ENCODE results near the gene ISCA2. TPM values are rescaled to one million over a fixed set of nuclear protein-coding genes. Genes with fewer than 3 reads are reported as not detected.

ISCA2 gene
- polyA plus RNA-seq, 6 donors from 2014 or later = 63.9 to 84.9 (median 77.1) TPM

- ATAC-seq (ENCODE audit: low read depth in 2 of 2) (no peak), DNase-seq (no peak)
- peaks cover 0 to 11% (median 2%) of the 10 kb centered on the region in 3 donors for H3K27me3 Mint-ChIP-seq
- no peak overlapping the region for H3K27ac Mint-ChIP-seq
- H3K9me3 Mint-ChIP-seq = no peaks in the 10 kb centered on the region
- H3K4me3 Mint-ChIP-seq = no peak overlapping the region
- peaks cover 10 to 19% (median 11%) of the 10 kb centered on the region in 3 donors for H3K4me1 Mint-ChIP-seq
- no peaks in the 10 kb centered on the region for H3K36me3 Mint-ChIP-seq
These were observed 24.2 kb downstream of the ISCA2 start for GRCh38 chr14:74517731-74518130.

DNA sequence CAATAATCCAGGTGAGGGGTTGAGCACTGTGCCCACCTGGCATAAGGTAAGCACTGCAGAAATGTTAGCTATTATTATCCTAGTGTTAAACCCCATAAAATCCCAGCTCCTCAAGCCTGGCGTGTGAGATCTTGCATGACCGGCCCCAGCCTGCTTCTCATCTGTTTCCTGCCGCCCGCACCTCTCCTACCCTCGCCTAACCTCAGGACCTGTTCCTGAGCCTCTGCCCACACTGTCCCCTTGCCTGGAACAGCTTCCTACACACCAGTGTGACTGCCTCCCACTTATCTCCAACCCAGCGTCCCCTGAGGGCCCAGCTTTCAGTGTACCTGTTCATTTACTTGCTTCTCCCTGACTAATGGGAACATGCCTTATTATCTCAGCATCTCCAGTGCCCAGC is 24.7 kb downstream of the ISCA2 start:
- Mint-ChIP-seq H3K9me3 (no peaks in the 10 kb centered on the region), H3K27me3 (peaks cover 0 to 8% (median 3%) of the 10 kb centered on the region in 3 donors), H3K27ac (peak overlapping the region in 2 of 6 donors; percentile 5 to 26), H3K36me3 (no peaks in the 10 kb centered on the region), H3K4me3 (no peak overlapping the region), H3K4me1 (peaks cover 9 to 18% (median 11%) of the 10 kb centered on the region in 3 donors)
- no peak for DNase-seq
- no peak for ATAC-seq (ENCODE audit: low read depth in 2 of 2)

DNA sequence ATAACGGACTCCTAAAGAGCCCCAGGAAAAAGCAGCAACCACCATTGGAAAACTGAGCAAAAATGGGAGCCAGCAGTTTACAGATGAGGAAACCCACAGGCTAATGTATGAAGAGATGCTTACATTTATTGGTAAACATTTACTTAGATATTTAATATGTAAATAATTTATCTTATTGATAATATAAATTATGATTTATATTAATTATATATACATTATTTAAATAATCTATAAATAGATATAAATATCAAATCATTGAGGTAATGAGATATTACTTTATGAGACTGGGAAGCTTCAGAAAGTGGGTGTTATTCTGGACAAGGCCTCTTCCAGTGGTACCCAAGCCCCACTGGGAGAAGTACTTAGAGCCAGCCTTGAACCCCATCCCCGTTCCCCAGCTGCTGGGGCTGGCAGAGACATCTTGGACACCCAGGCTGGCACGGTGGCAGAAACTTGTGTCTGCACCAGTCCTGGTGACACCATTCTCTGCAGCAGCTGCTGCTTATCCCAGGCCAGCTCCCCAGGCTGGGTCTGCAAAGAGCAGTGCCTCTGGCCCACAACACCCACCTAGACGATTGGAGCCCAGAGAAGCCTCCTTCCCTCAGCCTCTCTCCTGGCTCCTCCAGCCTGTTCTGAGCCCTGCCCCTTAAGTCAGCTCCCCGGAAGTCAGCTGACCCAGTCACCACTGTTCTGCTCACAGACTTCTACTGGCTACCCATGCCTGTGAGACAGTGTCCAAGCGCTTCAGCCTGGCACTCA is 25.9 kb downstream of the ISCA2 start:
- DNase-seq (no peak), ATAC-seq (ENCODE audit: low read depth in 2 of 2) (no peak)
- Mint-ChIP-seq H3K4me3 (no peak overlapping the region), H3K27ac (peak overlapping the region in 1 of 6 donors; percentile 44), H3K9me3 (no peaks in the 10 kb centered on the region), H3K27me3 (peaks cover 0 to 8% (median 8%) of the 10 kb centered on the region in 3 donors), H3K36me3 (no peaks in the 10 kb centered on the region), H3K4me1 (peaks cover 4 to 10% (median 7%) of the 10 kb centered on the region in 3 donors)

- Mint-ChIP-seq H3K4me1 (peaks cover 13 to 18% (median 17%) of the 10 kb centered on the region in 3 donors), H3K27ac (no peak overlapping the region), H3K4me3 (no peak overlapping the region), H3K9me3 (no peaks in the 10 kb centered on the region), H3K36me3 (no peaks in the 10 kb centered on the region), H3K27me3 (peaks cover 0 to 8% (median 8%) of the 10 kb centered on the region in 3 donors)
- DNase-seq = no peak
- no peak for ATAC-seq (ENCODE audit: low read depth in 2 of 2)
These were observed 28.2 kb downstream of the ISCA2 start for GRCh38 chr14:74521756-74522155.

DNA sequence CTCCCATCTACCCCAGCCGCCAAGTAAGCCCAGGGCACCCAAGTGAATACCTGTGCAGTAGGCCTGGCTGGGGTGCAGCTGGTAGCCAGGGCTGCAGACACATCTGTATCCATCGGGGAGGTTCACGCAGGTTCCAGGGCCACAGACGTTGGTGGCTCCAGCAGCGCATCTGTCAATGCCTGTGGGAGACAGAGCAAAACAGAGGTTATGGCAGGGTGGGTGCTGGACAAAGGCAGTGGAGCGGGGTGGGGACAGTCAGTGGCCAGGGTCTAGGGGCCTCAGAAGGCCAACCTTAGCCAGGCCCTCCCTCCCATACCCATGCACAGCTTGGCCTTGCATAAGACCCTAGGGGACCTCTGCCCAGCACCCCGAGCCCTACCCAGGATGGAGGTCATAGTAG is 29.2 kb downstream of the ISCA2 start:
- no peaks in the 10 kb centered on the region for H3K9me3 Mint-ChIP-seq
- DNase-seq = no peak
- no peaks in the 10 kb centered on the region for H3K36me3 Mint-ChIP-seq
- H3K4me3 Mint-ChIP-seq = no peak overlapping the region
- no peak for ATAC-seq (ENCODE audit: low read depth in 2 of 2)
- peaks cover 13 to 18% (median 17%) of the 10 kb centered on the region in 3 donors for H3K4me1 Mint-ChIP-seq
- H3K27me3 Mint-ChIP-seq = peaks cover 0 to 8% (median 8%) of the 10 kb centered on the region in 3 donors
- H3K27ac Mint-ChIP-seq = no peak overlapping the region

DNA sequence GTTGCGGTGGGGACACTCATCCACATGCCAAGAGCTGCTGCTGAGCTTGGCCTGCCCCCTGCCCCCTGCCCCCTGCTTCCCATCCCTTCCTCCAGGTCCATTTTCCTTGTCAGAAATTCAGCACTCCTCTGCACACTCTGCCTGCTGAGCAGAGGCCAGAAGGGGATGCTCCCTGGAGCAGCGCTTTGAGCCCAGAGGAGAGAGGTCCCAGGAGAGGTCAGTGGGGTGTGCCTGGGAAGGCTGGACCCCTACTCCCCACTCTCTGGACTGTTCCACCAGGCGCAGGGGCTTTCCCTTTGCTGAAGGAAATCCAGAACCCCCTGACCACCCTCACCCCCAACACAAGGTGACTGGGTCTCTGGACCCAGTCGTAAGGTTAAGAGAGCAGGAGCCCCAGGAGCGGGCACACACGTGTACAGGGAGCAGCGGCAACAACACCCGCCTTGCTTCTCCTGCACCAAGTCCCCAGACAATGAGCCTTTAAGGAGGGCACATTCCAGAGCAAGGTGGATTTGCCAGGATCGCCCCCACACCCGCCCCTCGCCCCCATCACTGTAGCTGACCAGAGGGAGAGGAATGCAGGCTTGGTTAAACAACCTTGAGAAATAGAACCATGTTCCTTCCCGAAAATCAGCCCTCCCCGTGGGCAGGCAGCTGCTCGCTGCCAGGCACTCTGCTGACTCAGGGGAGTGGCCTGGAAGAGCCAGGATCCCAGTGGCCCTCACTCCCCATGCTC is 30.7 kb downstream of the ISCA2 start:
- Mint-ChIP-seq H3K27me3 (peaks cover 0 to 8% (median 0%) of the 10 kb centered on the region in 3 donors), H3K4me3 (no peak overlapping the region), H3K27ac (no peak overlapping the region), H3K9me3 (no peaks in the 10 kb centered on the region), H3K36me3 (no peaks in the 10 kb centered on the region), H3K4me1 (peaks cover 10 to 18% (median 17%) of the 10 kb centered on the region in 3 donors)
- DNase-seq (no peak), ATAC-seq (ENCODE audit: low read depth in 2 of 2) (no peak)

DNA sequence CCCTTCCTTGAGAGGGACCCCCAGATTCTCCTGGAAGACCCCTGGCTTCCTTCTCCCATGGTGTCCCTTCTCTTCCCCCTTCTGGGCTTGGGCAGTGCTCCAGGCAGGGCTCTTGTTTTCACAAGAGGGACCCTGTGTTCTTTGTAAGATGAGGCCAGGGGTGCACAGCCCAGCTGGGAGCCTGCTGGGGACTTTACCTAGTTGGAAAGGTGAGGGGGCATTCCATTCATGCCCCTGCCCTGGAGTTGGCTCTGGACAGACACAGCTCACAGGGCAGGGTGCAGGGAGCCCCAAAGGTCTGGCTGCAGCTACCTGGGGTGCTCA is 31.2 kb downstream of the ISCA2 start:
- Mint-ChIP-seq H3K27ac (no peak overlapping the region), H3K4me3 (no peak overlapping the region), H3K27me3 (peaks cover 0 to 8% (median 0%) of the 10 kb centered on the region in 3 donors), H3K4me1 (peaks cover 10 to 18% (median 17%) of the 10 kb centered on the region in 3 donors), H3K36me3 (no peaks in the 10 kb centered on the region), H3K9me3 (no peaks in the 10 kb centered on the region)
- ATAC-seq (ENCODE audit: low read depth in 2 of 2) (no peak), DNase-seq (no peak)

DNA sequence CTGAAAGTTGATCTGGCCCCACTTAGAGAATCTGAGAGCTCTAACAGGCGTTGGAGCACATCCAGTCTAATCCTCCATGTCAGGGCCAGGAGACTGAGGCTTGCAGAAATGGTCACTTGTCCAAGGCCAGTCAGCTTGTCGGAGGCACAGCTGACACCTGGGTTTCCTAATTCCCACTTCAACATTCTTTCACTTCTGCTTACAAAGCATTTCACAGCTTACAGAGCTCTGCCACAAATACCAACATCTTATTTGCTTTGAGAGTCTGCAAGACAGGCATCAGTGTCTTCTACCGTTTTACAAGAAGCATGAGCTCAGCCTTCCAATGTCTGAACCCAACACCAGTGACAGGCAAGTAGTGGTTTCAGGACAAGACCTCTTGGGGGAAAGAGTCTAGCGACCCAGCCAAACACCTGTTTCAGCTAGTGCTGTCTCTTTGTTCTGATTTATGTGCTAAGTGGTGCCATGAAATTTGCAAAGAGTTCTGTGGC is 31.8 kb downstream of the ISCA2 start:
- H3K27me3 Mint-ChIP-seq = peaks cover 0 to 8% (median 0%) of the 10 kb centered on the region in 3 donors
- peaks cover 10 to 18% (median 17%) of the 10 kb centered on the region in 3 donors for H3K4me1 Mint-ChIP-seq
- DNase-seq (no peak), ATAC-seq (ENCODE audit: low read depth in 2 of 2) (no peak)
- H3K27ac Mint-ChIP-seq = peak overlapping the region in 3 of 6 donors; percentile 15 to 77 (median 67)
- H3K9me3 Mint-ChIP-seq = no peaks in the 10 kb centered on the region
- no peak overlapping the region for H3K4me3 Mint-ChIP-seq
- no peaks in the 10 kb centered on the region for H3K36me3 Mint-ChIP-seq

GRCh38 chr14:74526854-74527585 is 33.5 kb downstream of the ISCA2 start:
- no peak for ATAC-seq (ENCODE audit: low read depth in 2 of 2)
- no peaks in the 10 kb centered on the region for H3K9me3 Mint-ChIP-seq
- H3K4me3 Mint-ChIP-seq = no peak overlapping the region
- peaks cover 10 to 18% (median 17%) of the 10 kb centered on the region in 3 donors for H3K4me1 Mint-ChIP-seq
- no peak overlapping the region for H3K27ac Mint-ChIP-seq
- peaks cover 0 to 8% (median 0%) of the 10 kb centered on the region in 3 donors for H3K27me3 Mint-ChIP-seq
- no peak for DNase-seq
- H3K36me3 Mint-ChIP-seq = no peaks in the 10 kb centered on the region

DNA sequence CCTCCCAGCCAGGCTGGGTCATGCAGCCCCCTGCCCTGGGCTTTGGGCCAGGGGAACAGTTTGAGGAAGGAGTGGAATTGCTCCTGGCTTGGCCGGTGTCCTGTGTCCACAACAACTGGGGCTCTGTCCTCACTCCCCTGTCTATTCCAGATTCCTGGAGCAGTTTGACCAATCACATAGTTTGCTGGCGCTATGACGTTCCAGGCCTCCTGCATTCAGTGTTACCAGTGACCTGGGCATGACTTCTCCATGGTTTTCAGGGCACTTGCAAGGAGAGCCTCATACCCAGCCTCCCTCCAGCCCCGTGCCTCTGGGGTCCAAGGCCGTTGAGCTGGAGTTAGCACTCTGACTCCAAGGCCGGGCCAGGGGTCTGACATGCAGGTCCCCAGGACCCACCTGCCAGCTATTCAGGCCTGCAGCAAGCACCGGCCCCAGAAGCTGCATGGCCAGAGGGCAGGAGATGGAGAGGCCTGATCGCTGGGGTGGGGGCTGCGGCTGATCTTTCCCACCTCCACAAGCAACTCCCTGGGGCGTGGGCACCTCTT is 34.2 kb downstream of the ISCA2 start:
- Mint-ChIP-seq H3K4me3 (no peak overlapping the region), H3K4me1 (peaks cover 10 to 18% (median 17%) of the 10 kb centered on the region in 3 donors), H3K36me3 (no peaks in the 10 kb centered on the region), H3K9me3 (no peaks in the 10 kb centered on the region), H3K27ac (no peak overlapping the region), H3K27me3 (peaks cover 0 to 8% (median 0%) of the 10 kb centered on the region in 3 donors)
- DNase-seq (no peak), ATAC-seq (ENCODE audit: low read depth in 2 of 2) (no peak)

GRCh38 chr14:74528406-74528805 is 34.8 kb downstream of the ISCA2 start:
- Mint-ChIP-seq H3K27me3 (peaks cover 0 to 3% (median 0%) of the 10 kb centered on the region in 3 donors), H3K27ac (no peak overlapping the region), H3K9me3 (no peaks in the 10 kb centered on the region), H3K4me1 (peaks cover 15 to 22% (median 22%) of the 10 kb centered on the region in 3 donors), H3K36me3 (no peaks in the 10 kb centered on the region), H3K4me3 (no peak overlapping the region)
- ATAC-seq (ENCODE audit: low read depth in 2 of 2) = no peak
- DNase-seq = no peak

- H3K27me3 Mint-ChIP-seq = no peaks in the 10 kb centered on the region
- H3K4me3 Mint-ChIP-seq = no peak overlapping the region
- H3K9me3 Mint-ChIP-seq = no peaks in the 10 kb centered on the region
- H3K36me3 Mint-ChIP-seq = no peaks in the 10 kb centered on the region
- no peak for ATAC-seq (ENCODE audit: low read depth in 2 of 2)
- H3K4me1 Mint-ChIP-seq = peaks cover 19 to 23% (median 22%) of the 10 kb centered on the region in 3 donors
- peak overlapping the region in 1 of 6 donors; percentile 53 for H3K27ac Mint-ChIP-seq
- no peak for DNase-seq
These were observed 35.3 kb downstream of the ISCA2 start for GRCh38 chr14:74528886-74529285.

GRCh38 chr14:74531006-74531405 is 37.4 kb downstream of the ISCA2 start:
- no peak overlapping the region for H3K4me3 Mint-ChIP-seq
- DNase-seq (no peak), ATAC-seq (ENCODE audit: low read depth in 2 of 2) (no peak)
- peak overlapping the region in 1 of 6 donors; percentile 54 for H3K27ac Mint-ChIP-seq
- no peaks in the 10 kb centered on the region for H3K36me3 Mint-ChIP-seq
- no peaks in the 10 kb centered on the region for H3K27me3 Mint-ChIP-seq
- peaks cover 11 to 12% (median 11%) of the 10 kb centered on the region in 3 donors for H3K4me1 Mint-ChIP-seq
- H3K9me3 Mint-ChIP-seq = no peaks in the 10 kb centered on the region

All from naive B cell (primary cell).